HG02678 (cell line): ENCODE results near the gene CCDC106.

ENCODE experiments used
- ATAC-seq: cut with Tn5 transposase; IDR thresholded peaks from one replicate; pipeline ENCODE4 v1.9.1; 2021; ENCODE audit warnings: mild to moderate bottlenecking, moderate library complexity; ENCODE audit not compliant: unreplicated experiment

The CCDC106 gene

GRCh38 chr19:55680339-55681130, 32.5 kb downstream of the CCDC106 start:
- no peak for ATAC-seq

DNA sequence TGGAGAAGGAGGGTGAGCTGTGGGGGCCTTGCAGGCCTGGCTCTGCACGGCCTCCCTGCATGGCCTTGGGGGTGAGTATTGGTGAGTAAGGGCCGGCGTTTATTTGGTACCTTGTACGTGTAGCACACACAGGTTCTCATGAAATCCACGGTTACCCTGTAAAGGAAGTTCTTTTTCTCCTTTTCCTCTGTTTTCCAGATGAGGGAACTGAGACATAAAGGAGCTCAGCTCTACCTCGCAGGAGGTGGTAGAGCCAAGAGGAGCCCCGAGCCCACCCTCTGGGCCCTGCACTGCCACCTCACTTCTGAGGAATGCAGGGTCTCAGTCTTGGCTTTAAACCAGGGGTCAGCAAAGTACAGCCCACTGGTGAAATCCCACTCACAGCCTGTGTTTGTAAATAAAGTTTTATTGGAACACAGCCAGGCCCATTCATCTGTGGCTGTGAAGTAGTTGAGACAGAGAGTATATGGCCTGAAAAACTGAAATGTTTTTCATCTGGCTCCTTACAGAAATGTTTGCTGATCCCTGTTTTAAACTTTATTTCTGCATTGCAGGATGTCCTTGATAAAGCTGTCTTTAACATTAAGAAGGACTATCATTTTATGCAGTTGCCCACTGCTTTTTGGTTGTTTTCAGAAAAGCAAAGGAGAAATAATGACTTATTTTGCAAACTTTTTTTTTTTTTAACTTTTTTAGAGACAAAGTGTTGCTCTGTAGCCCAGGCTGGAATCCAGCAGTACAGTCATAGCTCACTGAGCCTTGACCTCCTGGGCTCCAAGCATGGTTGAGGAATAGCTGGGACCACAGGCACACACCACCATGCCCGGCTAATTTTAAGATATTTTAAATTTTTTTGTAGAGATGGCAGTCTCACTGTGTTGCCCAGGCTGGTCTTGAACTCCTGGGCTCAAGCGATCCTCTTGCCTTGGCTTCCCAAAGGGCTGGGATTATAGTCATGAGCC, 33.4 kb downstream of the CCDC106 start:
- no peak for ATAC-seq

DNA sequence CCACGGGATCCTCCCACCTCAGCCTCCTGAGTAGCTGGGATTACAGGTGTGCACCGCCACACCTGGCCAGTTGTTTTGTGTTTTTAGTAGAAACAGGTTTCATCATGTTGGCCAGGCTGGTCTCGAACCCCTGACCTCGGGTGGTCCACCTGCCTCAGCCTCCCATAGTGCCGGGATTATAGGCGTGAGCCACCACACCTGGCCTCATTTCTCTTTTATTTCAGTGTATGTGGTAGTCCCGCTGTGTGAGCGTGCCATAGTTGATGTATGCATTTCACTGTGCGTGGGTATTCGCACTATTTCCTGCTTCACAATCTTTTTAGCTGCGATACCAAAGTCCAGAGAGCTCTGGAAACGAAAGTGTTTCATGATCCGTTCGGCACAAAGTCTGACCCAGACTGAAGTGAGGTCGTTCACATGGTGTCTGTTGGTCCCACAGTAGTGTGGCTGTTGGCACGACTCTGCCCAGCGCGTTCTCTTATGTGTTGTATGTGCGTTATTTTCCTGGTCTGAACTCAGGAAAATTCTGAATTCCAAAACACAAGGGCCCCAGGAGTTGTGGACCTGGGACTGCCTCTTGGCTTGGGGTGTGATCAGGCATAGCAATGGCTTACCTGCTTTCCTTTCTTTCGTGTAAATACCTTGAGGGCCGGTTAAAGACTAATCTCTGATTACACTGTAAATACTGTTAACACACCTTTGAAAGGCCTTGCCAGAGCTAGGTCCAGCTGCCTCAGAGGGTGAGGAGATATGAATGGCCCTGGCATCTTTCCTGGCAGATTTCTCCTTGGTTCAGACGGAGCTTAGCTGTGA, 35.6 kb downstream of the CCDC106 start:
- ATAC-seq = no peak

- no peak for ATAC-seq
These were observed 37.1 kb downstream of the CCDC106 start for GRCh38 chr19:55684946-55685681.

DNA sequence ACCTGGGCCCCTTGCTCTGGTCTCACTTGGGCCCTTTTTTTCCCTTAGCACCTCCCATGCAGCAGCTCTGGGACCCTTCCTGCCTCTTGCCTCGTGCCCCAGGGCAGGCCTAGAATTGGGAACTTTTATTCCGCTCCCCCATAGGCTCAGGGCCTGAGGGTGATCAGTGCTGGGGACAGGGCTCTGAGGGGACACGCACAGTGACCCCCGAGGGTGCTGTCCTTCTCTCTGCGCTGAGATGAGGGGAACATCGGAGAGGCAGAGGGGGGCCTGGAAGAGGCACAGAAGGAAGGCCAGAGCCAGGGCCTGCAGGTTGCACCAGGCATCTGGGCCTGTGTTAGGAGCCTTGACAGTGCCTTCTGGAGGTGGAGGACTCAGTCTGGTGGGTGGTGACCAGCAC, 37.8 kb downstream of the CCDC106 start:
- no peak for ATAC-seq

GRCh38 chr19:55686311-55687050, 38.5 kb downstream of the CCDC106 start:
- ATAC-seq = no peak

- ATAC-seq = no peak
These were observed 39.5 kb downstream of the CCDC106 start for GRCh38 chr19:55687281-55688201.

- ATAC-seq = no peak
These were observed 40.6 kb downstream of the CCDC106 start for GRCh38 chr19:55688422-55689218.

DNA sequence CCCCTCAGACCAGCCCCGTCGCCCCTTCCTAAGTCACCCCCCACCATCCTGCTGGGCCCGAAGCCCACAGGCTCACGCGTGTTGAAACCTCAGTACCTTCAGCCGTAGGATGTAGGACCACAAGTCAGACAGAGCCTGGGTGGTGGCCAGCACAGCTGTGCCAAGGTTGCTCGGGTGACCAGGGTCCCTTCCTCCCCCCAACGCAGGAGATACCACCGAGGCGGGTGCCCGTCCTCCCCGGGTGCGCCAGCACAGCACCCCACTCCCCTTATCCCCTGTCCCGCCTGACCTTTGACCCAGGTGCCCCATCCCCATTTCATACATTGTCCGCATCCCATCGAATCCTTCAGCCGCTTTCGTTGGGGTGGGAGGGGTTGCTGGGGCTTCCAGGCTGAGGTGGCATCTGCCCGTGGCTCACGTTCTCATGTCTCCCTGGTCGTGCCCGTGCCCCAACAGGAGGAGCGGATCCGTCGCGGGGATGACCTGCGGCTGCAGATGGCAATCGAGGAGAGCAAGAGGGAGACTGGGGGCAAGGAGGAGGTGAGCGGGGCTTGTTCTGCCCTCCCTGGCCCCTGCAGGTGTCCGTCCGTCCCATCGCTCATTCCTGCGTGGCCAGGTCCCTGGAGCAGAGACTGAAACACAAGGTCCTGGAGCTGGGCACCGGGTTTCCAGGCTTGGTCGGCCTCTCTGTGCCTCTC, 41.5 kb downstream of the CCDC106 start:
- no peak for ATAC-seq

- ATAC-seq = no peak
These were observed 42.2 kb downstream of the CCDC106 start for GRCh38 chr19:55690109-55690768.

DNA sequence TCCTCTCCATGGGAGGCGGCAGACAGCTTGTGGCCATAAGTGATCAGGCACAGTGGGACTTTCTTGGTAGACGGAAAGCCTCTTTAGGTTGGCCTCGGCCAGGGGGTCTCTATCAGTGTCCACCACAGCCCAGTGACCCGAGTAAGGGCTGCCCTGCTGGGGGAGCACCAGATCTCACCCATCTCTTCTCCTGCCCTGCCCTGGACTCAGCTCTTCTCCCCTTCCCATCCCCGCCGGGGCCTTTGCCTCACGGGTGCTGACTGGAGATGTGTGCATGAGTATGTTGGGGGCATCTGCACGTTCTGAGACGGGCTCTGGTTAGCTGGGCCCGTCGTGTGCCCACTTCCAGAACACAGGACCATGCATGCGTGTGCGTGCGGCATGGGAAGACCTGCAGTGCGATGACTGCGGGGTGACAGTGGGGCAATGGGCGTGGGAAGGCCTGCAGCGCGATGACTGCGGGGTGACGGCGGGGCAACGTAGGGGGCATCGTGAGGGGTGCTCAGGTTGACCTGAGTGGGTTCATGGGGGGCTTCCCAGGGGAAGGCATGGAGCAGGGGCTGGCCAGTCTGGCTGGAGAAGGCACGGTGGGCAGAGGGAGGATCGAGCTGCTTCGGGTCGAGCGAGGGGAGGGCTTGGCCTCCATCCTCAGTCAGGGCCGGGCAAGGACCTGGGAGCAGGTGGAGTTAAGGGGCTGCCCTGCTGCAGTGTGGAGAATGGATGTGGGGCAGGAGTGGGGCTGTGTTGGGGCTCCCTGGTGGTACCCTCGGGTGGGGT, 42.9 kb downstream of the CCDC106 start:
- no peak for ATAC-seq

DNA sequence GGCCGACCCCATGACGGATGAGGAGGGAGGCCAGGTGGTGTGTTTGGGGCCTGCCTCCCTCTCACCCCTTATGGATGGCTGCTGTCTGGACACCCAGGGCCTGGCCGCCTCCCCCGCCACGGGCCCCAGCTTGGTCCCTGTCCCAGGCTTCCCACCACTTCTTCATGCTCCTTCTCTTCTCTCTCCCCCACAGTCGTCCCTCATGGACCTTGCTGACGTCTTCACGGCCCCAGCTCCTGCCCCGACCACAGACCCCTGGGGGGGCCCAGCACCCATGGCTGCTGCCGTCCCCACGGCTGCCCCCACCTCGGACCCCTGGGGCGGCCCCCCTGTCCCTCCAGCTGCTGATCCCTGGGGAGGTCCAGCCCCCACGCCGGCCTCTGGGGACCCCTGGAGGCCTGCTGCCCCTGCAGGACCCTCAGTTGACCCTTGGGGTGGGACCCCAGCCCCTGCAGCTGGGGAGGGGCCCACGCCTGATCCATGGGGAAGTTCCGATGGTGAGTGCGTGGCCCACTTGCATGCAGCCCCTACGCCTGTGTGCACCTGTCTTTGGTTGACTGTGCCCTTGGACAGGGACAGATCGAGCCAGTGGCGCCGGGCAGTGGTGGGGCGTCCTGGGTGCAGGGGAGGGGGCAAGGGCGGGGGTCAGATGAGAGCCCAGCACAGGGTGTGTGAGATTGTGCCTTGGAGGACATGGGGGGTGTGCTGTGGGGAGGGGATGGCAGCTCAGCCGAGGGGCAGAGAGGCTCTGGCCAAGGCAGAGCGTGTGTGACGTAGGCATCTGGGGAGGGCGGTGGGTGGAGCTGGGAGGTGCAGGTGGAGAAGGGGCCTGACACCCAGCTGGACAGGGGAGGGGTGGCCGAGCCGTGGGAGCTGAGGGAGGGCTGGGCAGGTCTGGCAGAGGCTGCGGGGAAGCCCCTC, 43.8 kb downstream of the CCDC106 start:
- no peak for ATAC-seq

- no peak for ATAC-seq
These were observed 44.7 kb downstream of the CCDC106 start for GRCh38 chr19:55692681-55693081.

GRCh38 chr19:55693336-55693974, 45.4 kb downstream of the CCDC106 start:
- no peak for ATAC-seq
